RWPE2 (cell line): Measurements from ENCODE around the gene CLEC16A.

Experiments used
- ATAC-seq: fragments of 200-7000 bp; cut with Tn5 transposase; 3 replicates; pipeline ENCODE4 v1.9.1; 2021; ENCODE audit warnings: low read depth
- DNase-seq: peaks from one replicate; pipeline ENCODE4 v3.0.0-alpha.2; 2020; ENCODE audit warnings: low spot score
- H3K27ac ChIP-seq: fragments of 450-650 bp; 2 replicates; pipeline ENCODE4 v1.5.1; 2017; ENCODE audit warnings: mild to moderate bottlenecking; ENCODE audit not compliant: poor library complexity, severe bottlenecking
- H3K27me3 ChIP-seq: fragments of 250-450 bp; sonication (Bioruptor Pico); 2 replicates; pipeline ENCODE4 v1.5.1; 2021; ENCODE audit warnings: mild to moderate bottlenecking, moderate library complexity; ENCODE audit not compliant: insufficient read depth, poor library complexity, severe bottlenecking
- H3K36me3 ChIP-seq: fragments of 250-450 bp; sonication (Bioruptor Pico); 2 replicates; pipeline ENCODE4 v1.5.1; 2020; ENCODE audit warnings: low read depth, mild to moderate bottlenecking, moderate library complexity
- H3K4me1 ChIP-seq: fragments of 250-450 bp; sonication (Bioruptor Pico); 2 replicates; pipeline ENCODE4 v1.5.1; 2021; ENCODE audit warnings: mild to moderate bottlenecking, moderate library complexity; ENCODE audit not compliant: insufficient read depth, poor library complexity, severe bottlenecking
- H3K4me3 ChIP-seq: fragments of 250-450 bp; sonication (Bioruptor Pico); 2 replicates; pipeline ENCODE4 v1.5.1; 2021; ENCODE audit warnings: mild to moderate bottlenecking, moderate library complexity; ENCODE audit not compliant: severe bottlenecking
- H3K9me3 ChIP-seq: fragments of 250-450 bp; sonication (Bioruptor Pico); 2 replicates; pipeline ENCODE4 v1.5.1; 2021; ENCODE audit warnings: mild to moderate bottlenecking, moderate library complexity; ENCODE audit not compliant: severe bottlenecking
- TF ChIP-seq, protein P1 (sequence below): fragments of 450-650 bp; IDR thresholded peaks from one replicate; pipeline ENCODE4 v1.5.1; 2017; ENCODE audit warnings: mild to moderate bottlenecking, moderate library complexity; ENCODE audit not compliant: poor library complexity, severe bottlenecking

The CLEC16A gene

DNA sequence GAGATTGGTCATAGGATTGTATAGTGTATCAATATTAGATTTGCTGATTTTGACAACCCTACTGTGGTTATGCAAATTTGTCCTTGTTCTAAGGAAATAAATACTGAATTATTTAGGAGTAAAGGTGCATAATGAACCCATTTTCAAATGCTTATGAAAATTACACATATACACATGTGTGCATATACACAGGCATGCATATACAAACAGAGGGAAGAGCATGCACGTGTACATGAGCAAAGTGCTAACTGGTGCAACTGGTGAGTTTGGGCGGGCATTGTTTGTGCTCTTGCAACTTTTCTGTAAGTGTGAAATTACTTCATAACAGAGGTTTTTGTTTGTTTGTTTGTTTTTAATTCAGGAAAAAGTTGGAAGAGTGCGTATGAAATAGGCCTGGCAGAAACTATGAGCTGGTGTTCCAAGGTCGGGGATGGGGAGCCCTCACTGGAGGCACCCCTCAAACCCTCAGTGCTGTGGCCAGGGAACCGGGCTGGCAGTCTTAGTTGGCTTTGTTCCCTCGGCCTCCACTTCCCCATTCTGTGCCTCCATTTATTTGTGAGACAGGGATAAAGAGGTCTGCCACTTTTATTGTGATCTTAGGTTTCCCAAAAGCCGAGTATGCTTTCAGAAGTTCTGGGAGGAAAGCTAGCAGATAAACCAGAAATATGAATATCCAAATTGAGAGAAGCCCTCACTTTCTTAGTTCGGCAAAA, 7.9 kb upstream of the CLEC16A start:
- Histone ChIP-seq H3K27me3 (no peaks in the 10 kb centered on the region), H3K27ac (no peak overlapping the region), H3K9me3 (no peaks in the 10 kb centered on the region), H3K4me1 (no peaks in the 10 kb centered on the region), H3K4me3 (no peak overlapping the region), H3K36me3 (peaks cover 20% of the 10 kb centered on the region)
- DNase-seq (no peak), ATAC-seq (no peak)
- TF ChIP-seq, protein P1, sequence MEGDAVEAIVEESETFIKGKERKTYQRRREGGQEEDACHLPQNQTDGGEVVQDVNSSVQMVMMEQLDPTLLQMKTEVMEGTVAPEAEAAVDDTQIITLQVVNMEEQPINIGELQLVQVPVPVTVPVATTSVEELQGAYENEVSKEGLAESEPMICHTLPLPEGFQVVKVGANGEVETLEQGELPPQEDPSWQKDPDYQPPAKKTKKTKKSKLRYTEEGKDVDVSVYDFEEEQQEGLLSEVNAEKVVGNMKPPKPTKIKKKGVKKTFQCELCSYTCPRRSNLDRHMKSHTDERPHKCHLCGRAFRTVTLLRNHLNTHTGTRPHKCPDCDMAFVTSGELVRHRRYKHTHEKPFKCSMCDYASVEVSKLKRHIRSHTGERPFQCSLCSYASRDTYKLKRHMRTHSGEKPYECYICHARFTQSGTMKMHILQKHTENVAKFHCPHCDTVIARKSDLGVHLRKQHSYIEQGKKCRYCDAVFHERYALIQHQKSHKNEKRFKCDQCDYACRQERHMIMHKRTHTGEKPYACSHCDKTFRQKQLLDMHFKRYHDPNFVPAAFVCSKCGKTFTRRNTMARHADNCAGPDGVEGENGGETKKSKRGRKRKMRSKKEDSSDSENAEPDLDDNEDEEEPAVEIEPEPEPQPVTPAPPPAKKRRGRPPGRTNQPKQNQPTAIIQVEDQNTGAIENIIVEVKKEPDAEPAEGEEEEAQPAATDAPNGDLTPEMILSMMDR = no peak

DNA sequence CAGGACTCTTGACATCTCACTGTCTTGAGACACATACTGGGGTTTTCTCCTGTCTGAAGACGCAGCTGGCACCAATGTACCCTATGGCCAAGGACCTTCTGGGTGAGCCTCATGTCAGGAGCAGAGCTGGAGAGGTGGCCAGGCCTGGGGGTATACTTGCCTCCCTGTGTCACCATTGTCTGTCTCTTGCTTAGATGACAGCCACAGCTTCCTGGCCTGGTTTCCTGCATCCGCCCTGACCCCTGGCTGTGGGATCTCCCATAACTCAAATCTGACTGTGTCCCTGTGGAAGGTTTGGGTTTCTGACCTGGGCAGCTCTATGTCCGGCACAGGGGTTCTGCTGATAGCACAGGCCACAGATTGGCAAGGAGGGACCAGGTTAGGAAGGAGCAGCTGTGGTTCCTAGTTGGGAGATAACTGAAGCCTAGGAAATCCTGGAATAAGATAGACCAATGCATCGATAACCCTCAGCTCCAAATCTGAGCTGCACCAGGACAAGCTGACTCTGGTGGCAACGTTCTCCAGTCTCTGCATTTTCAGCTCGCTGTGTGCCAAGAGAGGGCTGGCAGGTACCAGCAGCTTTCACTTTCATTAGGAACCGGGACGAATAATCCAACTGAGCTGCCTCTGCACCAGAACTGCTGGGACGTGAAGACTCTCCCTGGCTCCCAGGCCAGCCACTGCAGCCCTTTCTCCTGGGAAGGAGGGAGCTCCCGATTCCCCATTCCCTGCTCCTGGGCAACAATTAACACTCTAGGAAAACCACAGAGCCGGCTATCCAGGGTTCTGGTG, 7.1 kb upstream of the CLEC16A start:
- TF ChIP-seq, protein P1 = no peak

DNA sequence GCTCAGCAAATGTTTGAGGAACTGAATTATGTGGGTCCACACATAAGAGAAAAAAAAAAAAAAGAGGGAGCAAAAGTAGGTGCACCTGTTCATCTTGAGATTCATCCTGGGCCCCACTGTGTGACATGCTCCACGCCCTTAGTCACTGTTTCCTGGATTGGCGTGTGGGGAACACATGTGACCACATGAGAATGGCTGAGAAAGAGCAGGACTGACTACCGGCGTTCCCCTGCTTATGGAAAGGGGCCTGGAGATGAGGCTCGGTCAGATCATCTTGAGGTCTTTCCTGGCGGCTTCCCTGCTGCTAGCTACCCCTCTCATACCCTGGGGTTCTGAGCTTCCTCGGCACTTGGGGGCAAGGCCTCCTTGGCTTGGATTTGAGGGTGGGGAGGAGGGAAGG, 6.0 kb upstream of the CLEC16A start:
- Histone ChIP-seq H3K4me1 (no peaks in the 10 kb centered on the region), H3K9me3 (no peaks in the 10 kb centered on the region), H3K27me3 (no peaks in the 10 kb centered on the region), H3K4me3 (no peak overlapping the region), H3K36me3 (peaks cover 19% of the 10 kb centered on the region), H3K27ac (no peak overlapping the region)
- TF ChIP-seq, protein P1 = no peak
- ATAC-seq = no peak
- DNase-seq = no peak

More for the DNA sequence above, 7.1 kb upstream of the CLEC16A start:
- H3K9me3 ChIP-seq = no peaks in the 10 kb centered on the region
- H3K4me3 ChIP-seq = no peak overlapping the region
- no peaks in the 10 kb centered on the region for H3K27me3 ChIP-seq
- no peaks in the 10 kb centered on the region for H3K4me1 ChIP-seq
- H3K36me3 ChIP-seq = peaks cover 20% of the 10 kb centered on the region
- DNase-seq (no peak), ATAC-seq (no peak)
- H3K27ac ChIP-seq = no peak overlapping the region

DNA sequence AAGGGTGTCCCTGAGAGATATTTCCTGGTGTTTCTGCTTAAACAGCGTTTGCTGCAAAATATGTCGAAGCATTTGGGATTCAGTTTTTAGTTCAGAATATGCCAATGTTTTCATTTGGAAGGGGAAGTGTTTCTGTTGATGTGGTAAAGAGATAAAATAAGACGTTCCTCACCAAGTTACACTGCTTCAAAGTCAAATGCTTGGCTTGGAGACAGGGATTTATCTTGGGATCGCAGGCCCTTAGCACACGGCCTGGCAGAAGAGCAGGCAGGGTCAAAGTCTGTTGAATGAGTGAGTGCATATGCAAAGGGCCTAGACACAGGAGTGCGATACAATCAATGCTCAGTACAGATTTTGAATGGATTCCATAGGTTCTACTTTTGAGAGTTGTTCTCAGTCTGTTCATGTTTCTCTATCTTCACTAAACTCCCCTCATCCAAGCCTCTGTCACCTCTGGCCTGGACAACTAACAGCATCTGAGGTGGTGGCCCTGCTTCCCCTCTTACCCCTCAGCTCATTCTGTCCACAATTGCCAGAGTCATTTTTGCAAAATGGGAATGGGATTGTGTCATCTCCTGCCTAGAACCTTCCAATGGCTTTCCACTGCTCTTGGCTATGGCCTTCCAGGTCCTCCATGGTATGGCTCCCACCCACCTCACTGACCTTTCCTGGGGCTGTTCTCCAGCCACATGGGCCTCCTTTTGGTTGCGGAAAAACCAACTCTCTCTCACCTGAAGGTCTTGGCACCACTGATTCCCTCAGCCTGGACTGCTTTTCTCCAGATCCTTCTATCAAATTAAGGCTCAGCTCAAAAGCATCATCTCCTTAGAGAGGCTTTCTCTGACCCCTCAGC, 5.3 kb upstream of the CLEC16A start:
- Histone ChIP-seq H3K27ac (no peak overlapping the region), H3K4me1 (no peaks in the 10 kb centered on the region), H3K4me3 (no peak overlapping the region), H3K27me3 (no peaks in the 10 kb centered on the region), H3K36me3 (peaks cover 12% of the 10 kb centered on the region), H3K9me3 (no peaks in the 10 kb centered on the region)
- no peak for DNase-seq
- no peak for ATAC-seq
- TF ChIP-seq, protein P1 = no peak
